Esophagus muscularis mucosa (tissue), 4 donors: ENCODE data around the gene MARCHF4. TPM values are rescaled to one million over a fixed set of nuclear protein-coding genes. Genes with fewer than 3 reads are reported as not detected.
A peak's percentile ranks its signal among the peaks of the same experiment; 100 is the strongest.

Experiments used
- DNase-seq: peaks from one replicate; pipeline ENCODE4 v3.0.0-alpha.2; 2017; ENCODE audit errors: extremely low spot score
- H3K27ac ChIP-seq, 4 donors: fragments of 200-600 bp; sonication (generic); replicated peaks in 1 of 4; 1 replicate in 3 of 4; 2 replicates in 1 of 4; pipeline ENCODE4 v1.5.1; 2016 to 2019; ENCODE audit warnings: mild to moderate bottlenecking in 1 of 4
- H3K27me3 ChIP-seq, 4 donors: fragments of 200-600 bp; sonication (generic); one replicate each; pipeline versions ENCODE4 v1.5.1 to v1.6.0; 2016 to 2019
- H3K36me3 ChIP-seq, 4 donors: fragments of 200-600 bp; sonication (generic); one replicate each; pipeline ENCODE4 v1.5.1; 2016 to 2019
- H3K4me1 ChIP-seq, 4 donors: fragments of 200-600 bp; sonication (generic); one replicate each; pipeline ENCODE4 v1.5.1; 2016 to 2019
- H3K4me3 ChIP-seq, 4 donors: fragments of 200-600 bp; sonication (generic); 1 replicate in 2 of 4; 2 replicates in 2 of 4; pipeline ENCODE4 v1.5.1; 2016 to 2019; ENCODE audit warnings: mild to moderate bottlenecking in 4 of 4, moderate library complexity in 1 of 4
- H3K9me3 ChIP-seq, 4 donors: fragments of 200-600 bp; sonication (generic); 1 replicate in 3 of 4; 2 replicates in 1 of 4; pipeline ENCODE4 v1.5.1; 2016 to 2019
- EP300 ChIP-seq: sonication (generic); formaldehyde crosslinking; IDR thresholded peaks from one replicate; pipeline ENCODE4 v1.6.1; 2017; ENCODE audit warnings: antibody characterized with exemption
- POLR2A ChIP-seq: fragments of 450-650 bp; IDR thresholded peaks from one replicate; pipeline ENCODE4 v1.6.1; 2017; ENCODE audit warnings: antibody characterized with exemption, moderate library complexity, mild to moderate bottlenecking, low read depth
- POLR2AphosphoS5 ChIP-seq, 2 donors: sonication (generic); formaldehyde crosslinking; IDR thresholded peaks; one replicate each; pipeline ENCODE4 v1.6.1; 2017; ENCODE audit warnings: antibody characterized with exemption in 2 of 2
- WGBS: methylation state at CpG from one replicate; pipeline ENCODE4 v1.1.5; 2018; 5-methylcytosine and 5-hydroxymethylcytosine counted together
- intact Hi-C: fragments of 100-400 bp; cut with DNase I; formaldehyde crosslinking; loops from one replicate; pipeline ENCODE4 v1.15.1; 2023
- total RNA-seq, 4 donors: library from RNA; depleted of rRNA; stranded (reverse); fragments of >200 nt; gene quantifications; one replicate each; pipeline versions ENCODE4 v1.1.0 to v1.2.1, GENCODE V29; 2016
- TF ChIP-seq, protein P1 (sequence below), 3 experiments: fragments of 200-600 bp in 2 of 3; fragments of 450-650 bp in 1 of 3; sonication (generic) in 2 of 3; IDR thresholded peaks; one replicate each; pipeline ENCODE4 v1.5.1; 2017 to 2019; ENCODE audit warnings: antibody characterized with exemption in 3 of 3, mild to moderate bottlenecking in 2 of 3, moderate library complexity in 1 of 3

The MARCHF4 gene
- total RNA-seq, 4 donors from 2014 or later = not detected

DNA sequence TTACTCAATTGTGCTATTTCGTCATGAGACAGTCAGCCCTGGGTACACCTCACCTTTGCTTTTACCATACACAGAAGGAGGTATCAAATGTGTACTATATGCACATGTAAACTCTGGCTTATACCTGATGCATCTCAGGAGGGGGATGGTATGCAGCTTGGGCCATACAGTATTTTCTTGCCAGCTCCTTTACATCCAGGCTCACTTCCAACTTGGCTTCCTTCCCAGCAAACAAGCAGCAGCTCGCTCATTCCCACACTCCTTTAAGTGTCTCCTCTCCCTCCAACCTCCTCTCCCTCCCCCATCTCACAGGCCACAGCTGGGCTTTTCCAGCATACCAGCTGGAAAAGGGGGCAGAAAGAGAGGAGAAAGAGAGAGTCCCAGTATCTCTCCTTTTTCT lies 9.6 kb downstream of the MARCHF4 start:
- no peaks in the 10 kb centered on the region for H3K9me3 ChIP-seq
- intact Hi-C loops = no loop called here

DNA sequence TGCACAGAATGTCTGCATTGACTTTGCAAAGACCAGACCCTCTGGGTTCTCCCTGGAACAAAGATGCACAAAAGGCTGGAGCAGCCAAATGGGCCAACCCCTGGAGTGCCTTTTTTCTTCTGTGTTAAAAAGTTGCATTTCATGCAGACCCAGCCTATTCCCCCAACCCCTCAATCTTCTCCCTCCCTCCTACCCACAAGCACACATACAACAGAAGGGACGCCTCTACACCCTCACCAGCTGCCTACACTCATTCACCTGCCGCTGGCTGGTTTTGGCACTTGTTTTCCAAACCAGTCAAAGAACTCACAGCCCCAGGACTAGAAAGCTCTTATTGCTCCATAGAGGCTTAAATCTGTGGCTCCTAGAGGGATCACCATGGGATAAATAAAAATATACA lies 16.6 kb downstream of the MARCHF4 start:
- intact Hi-C loops = no loop called here
- peaks cover 0 to 14% (median 1%) of the 10 kb centered on the region in 4 donors for H3K27me3 ChIP-seq
- H3K36me3 ChIP-seq = no peaks in the 10 kb centered on the region
- H3K4me1 ChIP-seq = no peaks in the 10 kb centered on the region
- TF ChIP-seq EP300 = no peak
- no peak for TF ChIP-seq POLR2AphosphoS5 (IDR thresholded peaks at IDR 0.05)
- no peak for TF ChIP-seq POLR2A
- TF ChIP-seq, protein P1, sequence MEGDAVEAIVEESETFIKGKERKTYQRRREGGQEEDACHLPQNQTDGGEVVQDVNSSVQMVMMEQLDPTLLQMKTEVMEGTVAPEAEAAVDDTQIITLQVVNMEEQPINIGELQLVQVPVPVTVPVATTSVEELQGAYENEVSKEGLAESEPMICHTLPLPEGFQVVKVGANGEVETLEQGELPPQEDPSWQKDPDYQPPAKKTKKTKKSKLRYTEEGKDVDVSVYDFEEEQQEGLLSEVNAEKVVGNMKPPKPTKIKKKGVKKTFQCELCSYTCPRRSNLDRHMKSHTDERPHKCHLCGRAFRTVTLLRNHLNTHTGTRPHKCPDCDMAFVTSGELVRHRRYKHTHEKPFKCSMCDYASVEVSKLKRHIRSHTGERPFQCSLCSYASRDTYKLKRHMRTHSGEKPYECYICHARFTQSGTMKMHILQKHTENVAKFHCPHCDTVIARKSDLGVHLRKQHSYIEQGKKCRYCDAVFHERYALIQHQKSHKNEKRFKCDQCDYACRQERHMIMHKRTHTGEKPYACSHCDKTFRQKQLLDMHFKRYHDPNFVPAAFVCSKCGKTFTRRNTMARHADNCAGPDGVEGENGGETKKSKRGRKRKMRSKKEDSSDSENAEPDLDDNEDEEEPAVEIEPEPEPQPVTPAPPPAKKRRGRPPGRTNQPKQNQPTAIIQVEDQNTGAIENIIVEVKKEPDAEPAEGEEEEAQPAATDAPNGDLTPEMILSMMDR (IDR thresholded peaks at IDR 0.05) = no peak
- WGBS = 53% methylated on average over 2 of the region's 2 CpGs
- peak; percentile 60 for DNase-seq
- H3K9me3 ChIP-seq = no peaks in the 10 kb centered on the region
- H3K4me3 ChIP-seq = no peak overlapping the region
- no peak overlapping the region for H3K27ac ChIP-seq

More for the DNA sequence above, 9.6 kb downstream of the MARCHF4 start:
- no peak for DNase-seq
- Histone ChIP-seq H3K27ac (no peak overlapping the region), H3K4me1 (no peaks in the 10 kb centered on the region), H3K36me3 (no peaks in the 10 kb centered on the region), H3K4me3 (no peak overlapping the region), H3K27me3 (peaks cover 0 to 47% (median 1%) of the 10 kb centered on the region in 4 donors)
- no peak for TF ChIP-seq EP300
- TF ChIP-seq, protein P1 (IDR thresholded peaks at IDR 0.05) = no peak
- no peak for TF ChIP-seq POLR2A
- TF ChIP-seq POLR2AphosphoS5 (IDR thresholded peaks at IDR 0.05) = no peak
- 49% methylated on average over 2 of the region's 2 CpGs for WGBS

DNA sequence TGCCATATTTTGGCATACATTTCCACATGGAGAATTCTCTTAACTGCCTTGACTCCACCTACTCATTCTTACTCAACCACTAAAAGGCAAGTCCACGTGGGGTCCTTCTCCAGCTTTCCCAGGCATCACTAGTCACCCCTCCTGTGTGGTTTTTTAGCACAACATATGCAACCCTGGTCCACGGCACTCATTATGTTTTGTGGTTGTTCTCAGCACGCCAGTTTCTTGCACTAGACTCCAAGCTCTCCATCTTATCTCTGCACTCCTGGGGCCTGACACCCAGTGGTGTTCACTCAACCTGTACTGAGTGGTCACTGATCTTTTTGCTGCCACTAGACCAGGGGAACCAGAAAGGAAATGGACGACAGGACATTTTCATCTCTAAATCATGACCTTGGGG lies 18.0 kb downstream of the MARCHF4 start:
- Histone ChIP-seq H3K4me3 (no peak overlapping the region), H3K36me3 (no peaks in the 10 kb centered on the region), H3K27ac (no peak overlapping the region), H3K4me1 (no peaks in the 10 kb centered on the region), H3K27me3 (peaks cover 0 to 14% (median 1%) of the 10 kb centered on the region in 4 donors), H3K9me3 (no peaks in the 10 kb centered on the region)
- peak; percentile 85 for DNase-seq
- intact Hi-C loops = no loop called here
- WGBS = 62% methylated on average over 4 of the region's 4 CpGs
- TF ChIP-seq POLR2AphosphoS5 (IDR thresholded peaks at IDR 0.05) (no peak), EP300 (no peak), POLR2A (no peak)
- TF ChIP-seq, protein P1 (IDR thresholded peaks at IDR 0.05) = no peak

DNA sequence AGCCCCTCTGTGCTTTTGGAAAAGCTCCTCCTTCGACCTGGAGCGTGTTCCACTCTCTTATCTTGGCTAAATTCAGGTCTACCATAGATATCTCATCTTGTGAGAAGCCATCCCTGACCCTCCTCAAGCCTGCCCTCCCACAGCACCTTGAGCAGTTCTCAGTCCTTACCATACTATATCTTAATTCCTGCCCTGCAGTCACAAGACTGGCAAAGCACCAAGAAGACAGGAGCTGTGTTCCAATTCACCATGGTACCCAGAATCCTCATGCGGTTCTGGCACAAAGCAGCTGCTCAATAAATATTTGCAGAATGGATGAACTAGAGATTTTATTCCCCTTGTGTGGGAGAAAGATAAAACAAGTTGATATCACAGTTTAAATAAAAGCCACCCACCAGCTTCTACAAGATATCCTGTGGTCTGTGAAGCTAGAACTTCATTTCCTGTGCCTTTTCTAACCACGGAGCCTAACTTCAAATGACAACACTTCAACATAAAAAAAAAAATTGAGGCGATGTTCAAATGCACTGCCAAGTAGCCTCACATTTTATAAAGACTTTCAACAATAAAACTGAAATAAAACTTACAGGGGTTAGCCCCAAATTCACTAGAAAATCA lies 19.5 kb downstream of the MARCHF4 start:
- 60% methylated on average over 5 of the region's 5 CpGs for WGBS
- Histone ChIP-seq H3K27ac (no peak overlapping the region), H3K27me3 (no peaks in the 10 kb centered on the region), H3K4me1 (no peaks in the 10 kb centered on the region), H3K4me3 (no peak overlapping the region), H3K9me3 (no peaks in the 10 kb centered on the region), H3K36me3 (no peaks in the 10 kb centered on the region)
- intact Hi-C loops = no loop called here
- TF ChIP-seq, protein P1 (IDR thresholded peaks at IDR 0.05) = no peak
- TF ChIP-seq EP300 (no peak), POLR2A (no peak), POLR2AphosphoS5 (IDR thresholded peaks at IDR 0.05) (no peak)
- DNase-seq = no peak
